Psoas muscle (tissue), 8 donors: ENCODE data around the gene KCNAB2. TPM values are rescaled to one million over a fixed set of nuclear protein-coding genes. Genes with fewer than 3 reads are reported as not detected.

ENCODE experiments used
- ATAC-seq, 4 donors: fragments of 200-7000 bp; cut with Tn5 transposase; one replicate each; pipeline ENCODE4 v1.9.1; 2020; ENCODE audit warnings: moderate library complexity in 3 of 4, mild to moderate bottlenecking in 2 of 4
- DNase-seq, 2 donors: peaks; one replicate each; pipeline ENCODE4 v3.0.0-alpha.2; 2020
- H3K27ac ChIP-seq: fragments of 200-600 bp; one replicate; pipeline ENCODE4 v1.8.0; 2022
- H3K27me3 ChIP-seq, 3 donors: fragments of 200-600 bp in 1 of 3; one replicate each; pipeline versions ENCODE4 v1.6.1 to v1.8.0; 2013 to 2022; ENCODE audit warnings: low read length in 2 of 3, mild to moderate bottlenecking in 2 of 3, moderate library complexity in 1 of 3; ENCODE audit not compliant: insufficient read depth in 3 of 3
- H3K36me3 ChIP-seq, 2 donors: fragments of 200-600 bp in 1 of 2; one replicate each; pipeline versions ENCODE4 v1.6.1 to v1.8.0; 2013 to 2022; ENCODE audit warnings: low read depth in 1 of 2, mild to moderate bottlenecking in 1 of 2, moderate library complexity in 1 of 2; ENCODE audit not compliant: insufficient read depth in 1 of 2
- H3K4me1 ChIP-seq: fragments of 200-600 bp; one replicate; pipeline ENCODE4 v1.8.0; 2022
- H3K4me3 ChIP-seq: fragments of 200-600 bp; one replicate; pipeline ENCODE4 v1.8.0; 2022; ENCODE audit warnings: mild to moderate bottlenecking
- H3K9me3 ChIP-seq: fragments of 200-600 bp; one replicate; pipeline ENCODE4 v1.8.0; 2022
- WGBS, 3 donors: extraction: QIAGEN DNeasy Blood & Tissue Kit; methylation state at CpG; one replicate each; pipeline versions ENCODE4 v1.1.6 to v1.1.7; 2013; 5-methylcytosine and 5-hydroxymethylcytosine counted together
- intact Hi-C, 2 donors: fragments of 100-400 bp; cut with DNase I; formaldehyde crosslinking; loops; one replicate each; pipeline versions ENCODE4 v1.11.0 to v1.14.2; 2022
- polyA plus RNA-seq, 3 donors: library from polyadenylated mRNA; stranded (reverse); fragments of 200-250 nt; gene quantifications; one replicate each; pipeline ENCODE4 v1.2.3, GENCODE V29; 2013
- total RNA-seq, 4 donors: library from RNA; stranded (reverse); fragmentation: NEBNext Ultra II Directional in 2 of 4; extraction: Animal tissue kit (Norgen Biotek cat#: 25700) in 2 of 4; gene quantifications; one replicate each; pipeline versions ENCODE4 v1.2.1 to v1.2.4, GENCODE V29; 2021 to 2023
- TF ChIP-seq, protein P1 (sequence below): fragments of 200-600 bp; IDR thresholded peaks from one replicate; pipeline ENCODE4 v1.8.0; 2022; ENCODE audit warnings: antibody characterized with exemption
- donor health status: healthy with polysubstance abuse.
- donor health status: DM: no; HTN: no; CAD: no; lungs with moderate emphysema.
- donor health status: Bipolar disorder and iron deficiency.
- donor health status: healthy.
- donor health status: DM: yes; HTN: yes; CAD: no.
- donor health status: DM: no; HTN: no; CAD: no.
- donor health status: DM: no; HTN: no; CAD: no.
- donor health status: DM: yes; HTN: yes; CAD: no.

KCNAB2 gene
- total and polyA plus RNA-seq, 7 donors, result 0.86 to 8.8 (median 2.1) TPM

DNA sequence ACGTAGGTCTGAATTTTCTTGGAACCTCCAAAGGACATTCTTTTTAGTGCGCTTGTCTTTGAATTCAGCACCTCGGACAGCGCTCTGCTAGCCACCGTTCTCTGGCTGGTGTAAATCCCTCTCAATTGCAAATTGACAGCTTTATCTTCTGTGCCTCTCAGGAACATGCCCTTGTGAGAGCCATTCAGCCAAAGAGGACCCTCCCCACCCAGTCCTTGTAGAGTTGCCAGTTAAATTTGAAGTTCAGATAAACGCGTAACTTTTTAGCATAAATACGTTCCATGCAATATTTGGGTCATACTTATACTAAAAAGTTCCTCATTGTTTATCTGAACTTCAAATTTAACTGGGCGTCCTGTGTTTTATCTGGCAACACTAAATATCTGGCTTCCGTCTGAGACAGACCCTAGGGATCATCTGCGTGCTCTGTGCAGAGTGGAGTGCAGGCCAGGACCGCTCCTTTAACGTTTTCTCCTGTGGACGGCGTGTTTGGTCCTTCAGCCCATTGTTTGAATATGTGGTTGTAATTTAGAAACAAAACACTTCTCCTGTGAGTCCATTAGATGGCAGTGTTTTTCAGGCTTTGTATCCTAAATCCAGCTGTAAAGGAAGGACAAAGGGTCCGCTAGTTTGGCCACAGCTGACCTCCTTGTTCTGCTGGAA is 7.0 kb downstream of the KCNAB2 start:
- Histone ChIP-seq H3K9me3 (no peaks in the 10 kb centered on the region), H3K36me3 (no peaks in the 10 kb centered on the region), H3K4me1 (no peaks in the 10 kb centered on the region), H3K27me3 (peaks cover 0 to 2% (median 0%) of the 10 kb centered on the region in 3 donors), H3K27ac (no peak overlapping the region), H3K4me3 (no peak overlapping the region)
- DNase-seq (peak; percentile 49 to 68), ATAC-seq (no peak)
- WGBS, 3 donors, result 5 to 7% (median 6%) methylated on average over 15 to 16 of the region's 16 CpGs
- intact Hi-C loops, result loop anchor here (2.0 to 5.0 kb wide), 3 partner anchors 190 to 290 kb away; partner anchors contain the start of gene HES3 (in 2 of the 2)
- TF ChIP-seq, protein P1, sequence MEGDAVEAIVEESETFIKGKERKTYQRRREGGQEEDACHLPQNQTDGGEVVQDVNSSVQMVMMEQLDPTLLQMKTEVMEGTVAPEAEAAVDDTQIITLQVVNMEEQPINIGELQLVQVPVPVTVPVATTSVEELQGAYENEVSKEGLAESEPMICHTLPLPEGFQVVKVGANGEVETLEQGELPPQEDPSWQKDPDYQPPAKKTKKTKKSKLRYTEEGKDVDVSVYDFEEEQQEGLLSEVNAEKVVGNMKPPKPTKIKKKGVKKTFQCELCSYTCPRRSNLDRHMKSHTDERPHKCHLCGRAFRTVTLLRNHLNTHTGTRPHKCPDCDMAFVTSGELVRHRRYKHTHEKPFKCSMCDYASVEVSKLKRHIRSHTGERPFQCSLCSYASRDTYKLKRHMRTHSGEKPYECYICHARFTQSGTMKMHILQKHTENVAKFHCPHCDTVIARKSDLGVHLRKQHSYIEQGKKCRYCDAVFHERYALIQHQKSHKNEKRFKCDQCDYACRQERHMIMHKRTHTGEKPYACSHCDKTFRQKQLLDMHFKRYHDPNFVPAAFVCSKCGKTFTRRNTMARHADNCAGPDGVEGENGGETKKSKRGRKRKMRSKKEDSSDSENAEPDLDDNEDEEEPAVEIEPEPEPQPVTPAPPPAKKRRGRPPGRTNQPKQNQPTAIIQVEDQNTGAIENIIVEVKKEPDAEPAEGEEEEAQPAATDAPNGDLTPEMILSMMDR, result peak; percentile 37

DNA sequence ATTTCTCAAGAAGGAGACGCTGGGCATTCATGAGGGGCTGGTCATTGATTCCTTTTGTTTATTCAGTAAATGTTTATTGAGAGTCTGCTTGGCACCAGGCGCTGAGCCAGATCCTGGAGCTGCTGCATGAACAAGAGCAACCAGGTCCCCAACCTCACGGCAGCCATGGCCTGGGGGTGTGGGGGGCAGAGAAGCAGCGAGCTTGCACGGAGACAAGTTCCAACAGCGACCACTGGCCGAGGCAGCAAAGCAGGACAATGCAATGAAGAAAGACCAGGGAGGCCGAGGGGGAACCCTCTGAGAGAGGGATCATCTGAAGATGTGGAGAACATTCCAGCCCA is 7.5 kb downstream of the KCNAB2 start:
- Histone ChIP-seq H3K27me3 (peaks cover 0 to 2% (median 0%) of the 10 kb centered on the region in 3 donors), H3K4me3 (no peak overlapping the region), H3K9me3 (no peaks in the 10 kb centered on the region), H3K27ac (no peak overlapping the region), H3K36me3 (no peaks in the 10 kb centered on the region), H3K4me1 (no peaks in the 10 kb centered on the region)
- DNase-seq, result no peak
- intact Hi-C loops, result loop anchor here (2.0 to 5.0 kb wide), 3 partner anchors 189 to 289 kb away; partner anchors contain the start of gene HES3 (in 2 of the 2)
- WGBS, 3 donors, result 33 to 38% (median 35%) methylated on average over 8 of the region's 8 CpGs
- TF ChIP-seq, protein P1, result no peak
- no peak for ATAC-seq

GRCh38 chr1:6054596-6054995 is 8.9 kb downstream of the KCNAB2 start:
- no peak for DNase-seq
- TF ChIP-seq, protein P1, result no peak
- intact Hi-C loops, result loop anchor here (5.0 kb wide), 2 partner anchors 188 to 288 kb away; partner anchors contain the start of gene HES3 (in 1 of the 2)
- peaks cover 0 to under 1% (median 0%) of the 10 kb centered on the region in 3 donors for H3K27me3 ChIP-seq
- 77 to 85% (median 78%) methylated on average over 6 of the region's 6 CpGs for WGBS, 3 donors
- no peak overlapping the region for H3K4me3 ChIP-seq
- ATAC-seq, result no peak
- no peak overlapping the region for H3K27ac ChIP-seq
- H3K9me3 ChIP-seq, result no peaks in the 10 kb centered on the region
- H3K36me3 ChIP-seq, result no peaks in the 10 kb centered on the region
- H3K4me1 ChIP-seq, result no peaks in the 10 kb centered on the region

DNA sequence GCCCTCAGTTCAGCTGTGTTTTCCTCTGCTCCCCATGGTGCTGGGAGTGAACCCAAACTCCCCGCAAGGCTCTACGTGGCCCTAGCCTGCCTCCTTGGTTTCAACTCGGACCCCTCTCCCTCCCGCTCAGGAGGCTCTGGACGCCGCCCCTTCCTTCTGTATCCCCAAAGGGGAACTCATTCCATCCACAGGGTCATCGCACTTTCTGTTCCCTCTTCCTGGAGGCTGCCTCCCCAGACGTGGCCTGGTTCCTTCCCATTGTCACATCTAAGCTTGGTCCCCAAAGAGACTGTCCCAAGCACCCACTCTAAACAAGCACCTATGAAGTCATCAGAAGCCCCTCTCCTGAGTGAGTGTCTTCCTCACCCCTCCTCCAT is 10.9 kb downstream of the KCNAB2 start:
- 72 to 78% (median 73%) methylated on average over 8 of the region's 8 CpGs for WGBS, 3 donors
- no peaks in the 10 kb centered on the region for H3K9me3 ChIP-seq
- DNase-seq (no peak), ATAC-seq (no peak)
- H3K27me3 ChIP-seq, result no peaks in the 10 kb centered on the region
- H3K4me1 ChIP-seq, result no peaks in the 10 kb centered on the region
- H3K4me3 ChIP-seq, result no peak overlapping the region
- TF ChIP-seq, protein P1, result no peak
- intact Hi-C loops, result no loop called here
- H3K27ac ChIP-seq, result no peak overlapping the region
- no peaks in the 10 kb centered on the region for H3K36me3 ChIP-seq
